Measurements from ENCODE around the gene POU2AF1. TPM values are rescaled to one million over a fixed set of nuclear protein-coding genes. Genes with fewer than 3 reads are reported as not detected.
A peak's percentile ranks its signal among the peaks of the same experiment; 100 is the strongest.
"Not testable (repeated sequence)": the region's sequence is repeated elsewhere in the genome, so short reads cannot be mapped to it uniquely, and the experiment has no call there.

Gene POU2AF1
- total RNA-seq, 4 donors from 2014 or later: 0.57 to 2.2 (median 1.8) TPM; not detected in 1

- no peaks in the 10 kb centered on the region for H3K9me3 ChIP-seq
- WGBS, 2 donors: 85 to 93% methylated on average over 3 to 4 of the region's 5 CpGs
- H3K4me3 ChIP-seq: no peak overlapping the region
- no peak for TF ChIP-seq CTCF (IDR thresholded peaks at IDR 0.05)
- no peak for TF ChIP-seq POLR2A (IDR thresholded peaks at IDR 0.05)
- no peaks in the 10 kb centered on the region for H3K36me3 ChIP-seq
- H3K27me3 ChIP-seq: no peaks in the 10 kb centered on the region
- no peak overlapping the region for H3K27ac ChIP-seq
- intact Hi-C loops (cut with DNase I): no loop called here
- DNase-seq: no peak
- H3K4me1 ChIP-seq: peaks cover 0 to 11% (median 3%) of the 10 kb centered on the region in 3 donors
Measured at GRCh38 chr11:111320728-111321568, 58.1 kb downstream of the POU2AF1 start.

- H3K9me3 ChIP-seq; H3K4me3 ChIP-seq; intact Hi-C loops (cut with DNase I); H3K27me3 ChIP-seq; H3K36me3 ChIP-seq; H3K27ac ChIP-seq; DNase-seq: not testable (repeated sequence)
- peaks cover 0 to 11% (median 3%) of the 10 kb centered on the region in 3 donors for H3K4me1 ChIP-seq
- WGBS, 2 donors: 81 to 87% methylated on average over 6 of the region's 6 CpGs
Measured at GRCh38 chr11:111320199-111320598, 58.9 kb downstream of the POU2AF1 start.

- 85 to 86% methylated on average over 6 of the region's 6 CpGs for WGBS, 2 donors
- no peak overlapping the region for H3K4me3 ChIP-seq
- DNase-seq: no peak
- H3K27ac ChIP-seq: no peak overlapping the region
- no peak for TF ChIP-seq POLR2A (IDR thresholded peaks at IDR 0.05)
- H3K4me1 ChIP-seq: peaks cover 0 to 7% (median under 1%) of the 10 kb centered on the region in 3 donors
- H3K36me3 ChIP-seq: no peaks in the 10 kb centered on the region
- no peaks in the 10 kb centered on the region for H3K9me3 ChIP-seq
- no peaks in the 10 kb centered on the region for H3K27me3 ChIP-seq
- intact Hi-C loops (cut with DNase I): no loop called here
Measured at GRCh38 chr11:111319296-111319695, 59.8 kb downstream of the POU2AF1 start.

GRCh38 chr11:111312076-111312475 lies 67.0 kb downstream of the POU2AF1 start:
- intact Hi-C loops (cut with DNase I): no loop called here
- peaks cover 8 to 36% (median 17%) of the 10 kb centered on the region in 3 donors for H3K4me1 ChIP-seq
- H3K36me3 ChIP-seq: no peaks in the 10 kb centered on the region
- WGBS, 2 donors: 61 to 73% methylated on average over 1 of the region's 1 CpG
- no peak for DNase-seq
- H3K27ac ChIP-seq: no peak overlapping the region
- TF ChIP-seq POLR2A (IDR thresholded peaks at IDR 0.05) (no peak), CTCF (IDR thresholded peaks at IDR 0.05) (no peak)
- H3K9me3 ChIP-seq: no peaks in the 10 kb centered on the region
- H3K27me3 ChIP-seq: no peaks in the 10 kb centered on the region
- H3K4me3 ChIP-seq: no peak overlapping the region

- DNase-seq: no peak
- intact Hi-C loops (cut with DNase I): no loop called here
- no peaks in the 10 kb centered on the region for H3K9me3 ChIP-seq
- H3K27me3 ChIP-seq: no peaks in the 10 kb centered on the region
- peaks cover 8 to 42% (median 17%) of the 10 kb centered on the region in 3 donors for H3K4me1 ChIP-seq
- WGBS, 2 donors: 49 to 62% methylated on average over 6 of the region's 6 CpGs
- no peaks in the 10 kb centered on the region for H3K36me3 ChIP-seq
- H3K4me3 ChIP-seq: no peak overlapping the region
- peak overlapping the region in 2 of 4 donors; percentile 67 to 77 for H3K27ac ChIP-seq
- TF ChIP-seq POLR2A (IDR thresholded peaks at IDR 0.05): no peak
- no peak for TF ChIP-seq CTCF (IDR thresholded peaks at IDR 0.05)
Measured at GRCh38 chr11:111310723-111311122, 68.4 kb downstream of the POU2AF1 start.

- peaks cover 8 to 42% (median 17%) of the 10 kb centered on the region in 3 donors for H3K4me1 ChIP-seq
- no peak overlapping the region for H3K4me3 ChIP-seq
- no peak for DNase-seq
- TF ChIP-seq POLR2A (IDR thresholded peaks at IDR 0.05): no peak
- TF ChIP-seq CTCF (IDR thresholded peaks at IDR 0.05): no peak
- no peaks in the 10 kb centered on the region for H3K27me3 ChIP-seq
- peak overlapping the region; percentile 26 to 77 (median 50) for H3K27ac ChIP-seq
- intact Hi-C loops (cut with DNase I): no loop called here
- WGBS, 2 donors: 15 to 17% methylated on average over 1 of the region's 3 CpGs
- no peaks in the 10 kb centered on the region for H3K9me3 ChIP-seq
- no peaks in the 10 kb centered on the region for H3K36me3 ChIP-seq
Measured at GRCh38 chr11:111310088-111310487, 69.0 kb downstream of the POU2AF1 start.

All from esophagus squamous epithelium (tissue), 5 donors.